HepG2 (cell line): ENCODE results near the gene TMC2. TPM values are rescaled to one million over a fixed set of nuclear protein-coding genes. Genes with fewer than 3 reads are reported as not detected.

Experiments used
- FOXO1 ChIP-seq: sonication (generic); formaldehyde crosslinking; IDR thresholded peaks from 2 replicates; pipeline ENCODE4 v1.4.0; 2020; ENCODE audit warnings: missing genetic modification reagents
- FOXP1 ChIP-seq, 2 experiments: fragments of 450-650 bp in 1 of 2; IDR thresholded peaks; 2 replicates each; pipeline ENCODE4 v1.6.1; 2017 to 2018; ENCODE audit warnings: antibody characterized with exemption in 1 of 2
- HIVEP1 ChIP-seq: sonication (generic); formaldehyde crosslinking; IDR thresholded peaks from 2 replicates; pipeline ENCODE4 v1.4.0; 2020; ENCODE audit warnings: mild to moderate bottlenecking, missing genetic modification reagents
- PCBP2 ChIP-seq: fragments of 200-400 bp; formaldehyde crosslinking; optimal IDR thresholded peaks from 2 replicates; pipeline ENCODE3; 2018; ENCODE audit warnings: low read length, low read depth; ENCODE audit not compliant: poor library complexity, severe bottlenecking
- SMAD3 ChIP-seq: sonication (generic); formaldehyde crosslinking; IDR thresholded peaks from 2 replicates; pipeline ENCODE4 v1.4.0; 2020; ENCODE audit warnings: missing genetic modification reagents
- ZNF207 ChIP-seq: fragments of 450-650 bp; IDR thresholded peaks from 2 replicates; pipeline ENCODE4 v1.6.1; 2016; ENCODE audit warnings: antibody characterized with exemption, borderline replicate concordance
- ZNF44 ChIP-seq: sonication (generic); formaldehyde crosslinking; IDR thresholded peaks from 2 replicates; pipeline ENCODE4 v1.5.1; 2020; ENCODE audit warnings: mild to moderate bottlenecking, missing genetic modification reagents
- ZNF773 ChIP-seq: sonication (generic); formaldehyde crosslinking; IDR thresholded peaks from 2 replicates; pipeline ENCODE4 v1.4.0; 2020; ENCODE audit warnings: missing genetic modification reagents, borderline replicate concordance
- polyA plus RNA-seq, 8 experiments: library from polyadenylated mRNA; depleted of rRNA in 3 of 8; stranded (reverse) in 7 of 8; unstranded in 1 of 8; fragments of >200 nt; fragmentation: Illumina TruSeq in 4 of 8; extraction: Trizol in 4 of 8; gene quantifications; 2 replicates each; pipeline versions ENCODE4 v1.2.1 to v1.2.3, GENCODE V29; 2011 to 2016; ENCODE audit warnings: low read depth in 4 of 8, missing spikeins in 1 of 8, mixed read lengths in 1 of 8; ENCODE audit not compliant: insufficient read depth in 1 of 8
- total RNA-seq, 5 experiments: library from RNA; depleted of rRNA; stranded (reverse); fragments of >200 nt; fragmentation: Illumina TruSeq; extraction: Trizol; gene quantifications; 2 replicates each; pipeline ENCODE4 v1.2.3, GENCODE V29; 2016; ENCODE audit warnings: low read depth in 1 of 5
- TF ChIP-seq, protein P1 (sequence below): sonication (generic); formaldehyde crosslinking; IDR thresholded peaks from 2 replicates; pipeline ENCODE4 v1.9.0; 2021; ENCODE audit warnings: missing genetic modification reagents, borderline replicate concordance
- TF ChIP-seq, protein P2 (sequence below): sonication (generic); formaldehyde crosslinking; IDR thresholded peaks from 2 replicates; pipeline ENCODE4 v1.5.1; 2020; ENCODE audit warnings: missing genetic modification reagents, mild to moderate bottlenecking, borderline replicate concordance
- TF ChIP-seq, protein P3 (sequence below): sonication (generic); formaldehyde crosslinking; IDR thresholded peaks from 2 replicates; pipeline ENCODE4 v1.4.0; 2020; ENCODE audit warnings: missing genetic modification reagents
- TF ChIP-seq, protein P4 (sequence below): sonication (generic); formaldehyde crosslinking; conservative IDR thresholded peaks from 2 replicates; pipeline ENCODE4 v1.4.0; 2020; ENCODE audit warnings: missing genetic modification reagents
- TF ChIP-seq, protein P5 (sequence below): conservative IDR thresholded peaks from 2 replicates; pipeline ENCODE4 v1.6.1; 2018; ENCODE audit warnings: missing genetic modification reagents
- TF ChIP-seq, protein P6 (sequence below): sonication (generic); formaldehyde crosslinking; IDR thresholded peaks from 2 replicates; pipeline ENCODE4 v1.4.0; 2020; ENCODE audit warnings: missing genetic modification reagents

TMC2 gene
- total and polyA plus RNA-seq, 2 of the 13 experiments (the other 11 are each of a cell fraction or from before 2014, with no cell fraction given) = not detected

DNA sequence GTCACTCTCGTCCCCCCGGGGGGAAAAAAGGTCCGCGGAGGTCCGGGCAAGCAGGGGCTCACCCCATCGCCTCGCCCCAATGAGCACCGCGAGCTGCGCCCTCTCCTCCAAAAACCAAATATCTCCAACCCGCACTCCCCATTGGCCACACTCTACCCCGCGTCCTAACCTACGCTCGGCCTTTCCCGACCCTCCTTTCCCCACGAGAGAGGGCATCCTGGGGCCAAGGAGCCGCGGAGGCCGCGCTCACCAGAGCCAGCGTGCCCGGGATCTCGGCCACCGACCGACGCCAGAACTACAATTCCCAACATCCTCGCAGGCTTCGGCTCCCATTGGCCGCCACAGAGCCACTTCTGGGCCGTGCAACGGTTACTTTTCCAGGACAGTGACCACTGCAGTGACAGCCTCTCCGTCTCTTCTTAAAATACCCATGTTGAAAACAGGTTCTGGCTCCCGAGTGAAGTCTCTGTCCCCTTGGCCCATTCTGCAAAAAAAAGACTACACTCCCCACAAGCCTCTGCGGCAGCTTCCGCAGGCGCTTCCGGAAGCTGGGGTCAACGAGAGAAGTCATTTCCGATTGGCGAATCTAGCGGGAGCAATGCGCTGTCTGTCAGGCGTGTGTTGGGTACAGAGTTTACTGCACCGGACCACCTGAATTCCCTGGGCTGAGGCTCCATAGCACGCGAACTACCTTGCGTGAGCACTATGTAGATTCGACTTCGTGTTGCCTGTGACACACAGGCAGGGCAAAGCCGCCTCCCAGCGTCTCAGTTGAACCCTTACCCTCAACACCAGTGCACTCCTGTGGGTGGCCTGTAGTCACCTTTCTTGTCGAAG lies 27.5 kb upstream of the TMC2 start, which contains the start of gene ZNF343 (continued):
- no peak for TF ChIP-seq FOXP1 (IDR thresholded peaks at IDR 0.05)
- TF ChIP-seq FOXP1 (CRISPR knock-in tag; IDR thresholded peaks at IDR 0.05) = no peak
- TF ChIP-seq, protein P1, sequence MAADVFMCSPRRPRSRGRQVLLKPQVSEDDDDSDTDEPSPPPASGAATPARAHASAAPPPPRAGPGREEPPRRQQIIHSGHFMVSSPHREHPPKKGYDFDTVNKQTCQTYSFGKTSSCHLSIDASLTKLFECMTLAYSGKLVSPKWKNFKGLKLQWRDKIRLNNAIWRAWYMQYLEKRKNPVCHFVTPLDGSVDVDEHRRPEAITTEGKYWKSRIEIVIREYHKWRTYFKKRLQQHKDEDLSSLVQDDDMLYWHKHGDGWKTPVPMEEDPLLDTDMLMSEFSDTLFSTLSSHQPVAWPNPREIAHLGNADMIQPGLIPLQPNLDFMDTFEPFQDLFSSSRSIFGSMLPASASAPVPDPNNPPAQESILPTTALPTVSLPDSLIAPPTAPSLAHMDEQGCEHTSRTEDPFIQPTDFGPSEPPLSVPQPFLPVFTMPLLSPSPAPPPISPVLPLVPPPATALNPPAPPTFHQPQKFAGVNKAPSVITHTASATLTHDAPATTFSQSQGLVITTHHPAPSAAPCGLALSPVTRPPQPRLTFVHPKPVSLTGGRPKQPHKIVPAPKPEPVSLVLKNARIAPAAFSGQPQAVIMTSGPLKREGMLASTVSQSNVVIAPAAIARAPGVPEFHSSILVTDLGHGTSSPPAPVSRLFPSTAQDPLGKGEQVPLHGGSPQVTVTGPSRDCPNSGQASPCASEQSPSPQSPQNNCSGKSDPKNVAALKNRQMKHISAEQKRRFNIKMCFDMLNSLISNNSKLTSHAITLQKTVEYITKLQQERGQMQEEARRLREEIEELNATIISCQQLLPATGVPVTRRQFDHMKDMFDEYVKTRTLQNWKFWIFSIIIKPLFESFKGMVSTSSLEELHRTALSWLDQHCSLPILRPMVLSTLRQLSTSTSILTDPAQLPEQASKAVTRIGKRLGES (CRISPR knock-in tag) = no peak
- peak; percentile 70; the same call in 1 of the 2 replicates for TF ChIP-seq FOXO1 (CRISPR knock-in tag)
- TF ChIP-seq, protein P2, sequence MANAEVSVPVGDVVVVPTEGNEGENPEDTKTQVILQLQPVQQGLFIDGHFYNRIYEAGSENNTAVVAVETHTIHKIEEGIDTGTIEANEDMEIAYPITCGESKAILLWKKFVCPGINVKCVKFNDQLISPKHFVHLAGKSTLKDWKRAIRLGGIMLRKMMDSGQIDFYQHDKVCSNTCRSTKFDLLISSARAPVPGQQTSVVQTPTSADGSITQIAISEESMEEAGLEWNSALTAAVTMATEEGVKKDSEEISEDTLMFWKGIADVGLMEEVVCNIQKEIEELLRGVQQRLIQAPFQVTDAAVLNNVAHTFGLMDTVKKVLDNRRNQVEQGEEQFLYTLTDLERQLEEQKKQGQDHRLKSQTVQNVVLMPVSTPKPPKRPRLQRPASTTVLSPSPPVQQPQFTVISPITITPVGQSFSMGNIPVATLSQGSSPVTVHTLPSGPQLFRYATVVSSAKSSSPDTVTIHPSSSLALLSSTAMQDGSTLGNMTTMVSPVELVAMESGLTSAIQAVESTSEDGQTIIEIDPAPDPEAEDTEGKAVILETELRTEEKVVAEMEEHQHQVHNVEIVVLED (CRISPR knock-in tag) = peak; percentile 89
- TF ChIP-seq, protein P3, sequence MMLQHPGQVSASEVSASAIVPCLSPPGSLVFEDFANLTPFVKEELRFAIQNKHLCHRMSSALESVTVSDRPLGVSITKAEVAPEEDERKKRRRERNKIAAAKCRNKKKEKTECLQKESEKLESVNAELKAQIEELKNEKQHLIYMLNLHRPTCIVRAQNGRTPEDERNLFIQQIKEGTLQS (CRISPR knock-in tag) = peak; percentile 68
- TF ChIP-seq ZNF44 (CRISPR knock-in tag) = no peak
- no peak for TF ChIP-seq PCBP2
- TF ChIP-seq, protein P4, sequence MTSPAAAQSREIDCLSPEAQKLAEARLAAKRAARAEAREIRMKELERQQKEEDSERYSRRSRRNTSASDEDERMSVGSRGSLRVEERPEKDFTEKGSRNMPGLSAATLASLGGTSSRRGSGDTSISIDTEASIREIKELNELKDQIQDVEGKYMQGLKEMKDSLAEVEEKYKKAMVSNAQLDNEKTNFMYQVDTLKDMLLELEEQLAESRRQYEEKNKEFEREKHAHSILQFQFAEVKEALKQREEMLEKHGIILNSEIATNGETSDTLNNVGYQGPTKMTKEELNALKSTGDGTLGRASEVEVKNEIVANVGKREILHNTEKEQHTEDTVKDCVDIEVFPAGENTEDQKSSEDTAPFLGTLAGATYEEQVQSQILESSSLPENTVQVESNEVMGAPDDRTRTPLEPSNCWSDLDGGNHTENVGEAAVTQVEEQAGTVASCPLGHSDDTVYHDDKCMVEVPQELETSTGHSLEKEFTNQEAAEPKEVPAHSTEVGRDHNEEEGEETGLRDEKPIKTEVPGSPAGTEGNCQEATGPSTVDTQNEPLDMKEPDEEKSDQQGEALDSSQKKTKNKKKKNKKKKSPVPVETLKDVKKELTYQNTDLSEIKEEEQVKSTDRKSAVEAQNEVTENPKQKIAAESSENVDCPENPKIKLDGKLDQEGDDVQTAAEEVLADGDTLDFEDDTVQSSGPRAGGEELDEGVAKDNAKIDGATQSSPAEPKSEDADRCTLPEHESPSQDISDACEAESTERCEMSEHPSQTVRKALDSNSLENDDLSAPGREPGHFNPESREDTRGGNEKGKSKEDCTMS (CRISPR knock-in tag) = 0 out of 2 replicates have a peak, but pooled peaks have one; percentile 25
- peak; percentile 83 for TF ChIP-seq HIVEP1 (CRISPR knock-in tag)
- TF ChIP-seq, protein P5, sequence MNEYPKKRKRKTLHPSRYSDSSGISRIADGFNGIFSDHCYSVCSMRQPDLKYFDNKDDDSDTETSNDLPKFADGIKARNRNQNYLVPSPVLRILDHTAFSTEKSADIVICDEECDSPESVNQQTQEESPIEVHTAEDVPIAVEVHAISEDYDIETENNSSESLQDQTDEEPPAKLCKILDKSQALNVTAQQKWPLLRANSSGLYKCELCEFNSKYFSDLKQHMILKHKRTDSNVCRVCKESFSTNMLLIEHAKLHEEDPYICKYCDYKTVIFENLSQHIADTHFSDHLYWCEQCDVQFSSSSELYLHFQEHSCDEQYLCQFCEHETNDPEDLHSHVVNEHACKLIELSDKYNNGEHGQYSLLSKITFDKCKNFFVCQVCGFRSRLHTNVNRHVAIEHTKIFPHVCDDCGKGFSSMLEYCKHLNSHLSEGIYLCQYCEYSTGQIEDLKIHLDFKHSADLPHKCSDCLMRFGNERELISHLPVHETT (CRISPR knock-in tag) = peak; percentile 34; the same call in 1 of the 2 replicates
- TF ChIP-seq SMAD3 (CRISPR knock-in tag) = peak; percentile 99
- TF ChIP-seq ZNF773 (CRISPR knock-in tag) = peak; percentile 79; the same call in 1 of the 2 replicates
- TF ChIP-seq, protein P6, sequence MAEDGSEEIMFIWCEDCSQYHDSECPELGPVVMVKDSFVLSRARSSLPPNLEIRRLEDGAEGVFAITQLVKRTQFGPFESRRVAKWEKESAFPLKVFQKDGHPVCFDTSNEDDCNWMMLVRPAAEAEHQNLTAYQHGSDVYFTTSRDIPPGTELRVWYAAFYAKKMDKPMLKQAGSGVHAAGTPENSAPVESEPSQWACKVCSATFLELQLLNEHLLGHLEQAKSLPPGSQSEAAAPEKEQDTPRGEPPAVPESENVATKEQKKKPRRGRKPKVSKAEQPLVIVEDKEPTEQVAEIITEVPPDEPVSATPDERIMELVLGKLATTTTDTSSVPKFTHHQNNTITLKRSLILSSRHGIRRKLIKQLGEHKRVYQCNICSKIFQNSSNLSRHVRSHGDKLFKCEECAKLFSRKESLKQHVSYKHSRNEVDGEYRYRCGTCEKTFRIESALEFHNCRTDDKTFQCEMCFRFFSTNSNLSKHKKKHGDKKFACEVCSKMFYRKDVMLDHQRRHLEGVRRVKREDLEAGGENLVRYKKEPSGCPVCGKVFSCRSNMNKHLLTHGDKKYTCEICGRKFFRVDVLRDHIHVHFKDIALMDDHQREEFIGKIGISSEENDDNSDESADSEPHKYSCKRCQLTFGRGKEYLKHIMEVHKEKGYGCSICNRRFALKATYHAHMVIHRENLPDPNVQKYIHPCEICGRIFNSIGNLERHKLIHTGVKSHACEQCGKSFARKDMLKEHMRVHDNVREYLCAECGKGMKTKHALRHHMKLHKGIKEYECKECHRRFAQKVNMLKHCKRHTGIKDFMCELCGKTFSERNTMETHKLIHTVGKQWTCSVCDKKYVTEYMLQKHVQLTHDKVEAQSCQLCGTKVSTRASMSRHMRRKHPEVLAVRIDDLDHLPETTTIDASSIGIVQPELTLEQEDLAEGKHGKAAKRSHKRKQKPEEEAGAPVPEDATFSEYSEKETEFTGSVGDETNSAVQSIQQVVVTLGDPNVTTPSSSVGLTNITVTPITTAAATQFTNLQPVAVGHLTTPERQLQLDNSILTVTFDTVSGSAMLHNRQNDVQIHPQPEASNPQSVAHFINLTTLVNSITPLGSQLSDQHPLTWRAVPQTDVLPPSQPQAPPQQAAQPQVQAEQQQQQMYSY = 0 out of 2 replicates have a peak, but pooled peaks have one; percentile 12
- no peak for TF ChIP-seq ZNF207
